NCI-H524 treated with DMSO at 0.1 percent for 48 hours (cell line): ENCODE measurements around the gene SLC24A3.

ENCODE experiments used
- DNase-seq: peaks from one replicate; lab custom pipeline; 2025; lab: John Stamatoyannopoulos, UW

The SLC24A3 gene

GRCh38 chr20:19384940-19385339, 172.5 kb downstream of the SLC24A3 start:
- DNase-seq, result no peak

GRCh38 chr20:19387251-19387650, 174.8 kb downstream of the SLC24A3 start:
- no peak for DNase-seq

GRCh38 chr20:19392344-19393130, 180.1 kb downstream of the SLC24A3 start:
- no peak for DNase-seq

GRCh38 chr20:19396460-19397081, 184.1 kb downstream of the SLC24A3 start:
- DNase-seq, result no peak

- no peak for DNase-seq
Measured at GRCh38 chr20:19397226-19397625, 184.8 kb downstream of the SLC24A3 start.

GRCh38 chr20:19397666-19398065, 185.2 kb downstream of the SLC24A3 start:
- DNase-seq, result no peak

- DNase-seq, result no peak
Measured at GRCh38 chr20:19401096-19401495, 188.7 kb downstream of the SLC24A3 start.

- no peak for DNase-seq
Measured at GRCh38 chr20:19403549-19403948, 191.1 kb downstream of the SLC24A3 start.

- DNase-seq, result no peak
Measured at GRCh38 chr20:19404826-19405225, 192.4 kb downstream of the SLC24A3 start.

GRCh38 chr20:19405958-19406357, 193.5 kb downstream of the SLC24A3 start:
- DNase-seq, result no peak

- no peak for DNase-seq
Measured at GRCh38 chr20:19406381-19406780, 193.9 kb downstream of the SLC24A3 start.

- no peak for DNase-seq
Measured at GRCh38 chr20:19407196-19407595, 194.8 kb downstream of the SLC24A3 start.

- DNase-seq, result no peak
Measured at GRCh38 chr20:19407736-19408135, 195.3 kb downstream of the SLC24A3 start.

GRCh38 chr20:19408971-19409370, 196.5 kb downstream of the SLC24A3 start:
- DNase-seq, result no peak

GRCh38 chr20:19411811-19412210, 199.4 kb downstream of the SLC24A3 start:
- DNase-seq, result no peak

GRCh38 chr20:19412254-19412653, 199.8 kb downstream of the SLC24A3 start:
- no peak for DNase-seq

GRCh38 chr20:19414600-19414999, 202.2 kb downstream of the SLC24A3 start:
- no peak for DNase-seq

- DNase-seq, result no peak
Measured at GRCh38 chr20:19415786-19416185, 203.3 kb downstream of the SLC24A3 start.

- no peak for DNase-seq
Measured at GRCh38 chr20:19416627-19417026, 204.2 kb downstream of the SLC24A3 start.

GRCh38 chr20:19419396-19419795, 207.0 kb downstream of the SLC24A3 start:
- DNase-seq, result peak; percentile 62

- DNase-seq, result no peak
Measured at GRCh38 chr20:19423097-19423899, 210.9 kb downstream of the SLC24A3 start.

- DNase-seq, result no peak
Measured at GRCh38 chr20:19423900-19424620, 211.6 kb downstream of the SLC24A3 start.
